ENCODE data around the gene RPS23. TPM values are rescaled to one million over a fixed set of nuclear protein-coding genes. Genes with fewer than 3 reads are reported as not detected.
A peak's percentile ranks its signal among the peaks of the same experiment; 100 is the strongest.

The RPS23 gene
- total RNA-seq = 1,000 to 10,000 TPM; 1,596 to 2,915 (median 2,211) TPM

GRCh38 chr5:82277987-82278710 lies at the start of gene RPS23:
TSS of gene RPS23 (minus strand) at chr5:82278354. CDS start at chr5:82278323, 31 bp downstream.
- Histone ChIP-seq H3K4me1 (peaks cover 17 to 19% of the 10 kb centered on the region in 2 donors), H3K9me3 (no peaks in the 10 kb centered on the region), H3K27me3 (no peaks in the 10 kb centered on the region), H3K36me3 (peaks cover 26 to 31% of the 10 kb centered on the region in 2 donors), H3K27ac (peak within 1 kb of the TSS; percentile 87 to 89 (median 87)), H3K4me3 (replicated peaks in 1 of 3) (peak within 1 kb of the TSS; percentile 61 to 90 (median 84))
- intact Hi-C loops (cut with DNase I) = no loop called here
- no peak for TF ChIP-seq CTCF (IDR thresholded peaks at IDR 0.05)
- peak in 1 of 2 donors; percentile 78 for TF ChIP-seq POLR2A (IDR thresholded peaks at IDR 0.05)
- DNase-seq = peak; percentile 91 to 95
- WGBS, 2 donors = 1% methylated on average over 59 to 60 of the region's 60 CpGs

GRCh38 chr5:82327941-82328340 lies 49.8 kb upstream of the RPS23 start:
- Histone ChIP-seq H3K27me3 (no peaks in the 10 kb centered on the region), H3K4me3 (replicated peaks in 1 of 3) (no peak overlapping the region), H3K36me3 (no peaks in the 10 kb centered on the region), H3K27ac (no peak overlapping the region), H3K4me1 (no peaks in the 10 kb centered on the region), H3K9me3 (no peaks in the 10 kb centered on the region)
- no peak for DNase-seq
- intact Hi-C loops (cut with DNase I) = no loop called here
- TF ChIP-seq CTCF (IDR thresholded peaks at IDR 0.05) (no peak), POLR2A (IDR thresholded peaks at IDR 0.05) (no peak)

GRCh38 chr5:82325996-82326395 lies 47.8 kb upstream of the RPS23 start:
- intact Hi-C loops (cut with DNase I) = no loop called here

GRCh38 chr5:82325155-82325554 lies 47.0 kb upstream of the RPS23 start:
- intact Hi-C loops (cut with DNase I) = no loop called here
- Histone ChIP-seq H3K4me1 (no peaks in the 10 kb centered on the region), H3K27ac (no peak overlapping the region), H3K36me3 (no peaks in the 10 kb centered on the region), H3K9me3 (no peaks in the 10 kb centered on the region), H3K4me3 (replicated peaks in 1 of 3) (no peak overlapping the region), H3K27me3 (no peaks in the 10 kb centered on the region)
- no peak for DNase-seq
- 90 to 92% methylated on average over 10 of the region's 10 CpGs for WGBS, 2 donors
- no peak for TF ChIP-seq POLR2A (IDR thresholded peaks at IDR 0.05)
- no peak for TF ChIP-seq CTCF (IDR thresholded peaks at IDR 0.05)

More at GRCh38 chr5:82325996-82326395, 47.8 kb upstream of the RPS23 start:
- WGBS, 2 donors = 80 to 85% methylated on average over 1 of the region's 1 CpG
- no peak for TF ChIP-seq POLR2A (IDR thresholded peaks at IDR 0.05)
- no peaks in the 10 kb centered on the region for H3K27me3 ChIP-seq
- no peaks in the 10 kb centered on the region for H3K4me1 ChIP-seq
- H3K4me3 ChIP-seq (replicated peaks in 1 of 3) = no peak overlapping the region
- H3K27ac ChIP-seq = no peak overlapping the region
- H3K36me3 ChIP-seq = no peaks in the 10 kb centered on the region
- H3K9me3 ChIP-seq = no peaks in the 10 kb centered on the region
- DNase-seq = no peak

- WGBS, 2 donors = 88 to 89% methylated on average over 2 of the region's 2 CpGs
- Histone ChIP-seq H3K4me3 (replicated peaks in 1 of 3) (no peak overlapping the region), H3K27me3 (no peaks in the 10 kb centered on the region), H3K36me3 (no peaks in the 10 kb centered on the region), H3K9me3 (no peaks in the 10 kb centered on the region), H3K27ac (no peak overlapping the region), H3K4me1 (no peaks in the 10 kb centered on the region)
- intact Hi-C loops (cut with DNase I) = no loop called here
- TF ChIP-seq POLR2A (IDR thresholded peaks at IDR 0.05) (no peak), CTCF (IDR thresholded peaks at IDR 0.05) (no peak)
- DNase-seq = no peak
Measured at GRCh38 chr5:82320966-82321365, 42.8 kb upstream of the RPS23 start.

All from thyroid gland (tissue), 4 donors.